ENCODE results near the gene SCFD2. TPM values are rescaled to one million over a fixed set of nuclear protein-coding genes. Genes with fewer than 3 reads are reported as not detected.

SCFD2 gene
- total and polyA plus RNA-seq, 10 of the 15 experiments (the other 5 are each of a cell fraction or from before 2014, with no cell fraction given) = 4.8 to 37.6 (median 24.9) TPM

- in situ Hi-C loops (cut with MboI) = no loop called here
- no peak overlapping the region for H3K4me2 ChIP-seq (ENCODE audit: control insufficient read depth, insufficient read depth)
- ATAC-seq (no peak), FAIRE-seq (no peak), DNase-seq (ENCODE audit: low read depth, low spot score) (no peak)
- TF ChIP-seq YY1 (IDR thresholded peaks at IDR 0.05; ENCODE audit: low read depth, low read length) = peak; percentile 66; the same call in 1 of the 2 replicates
- TF ChIP-seq REST (IDR thresholded peaks at IDR 0.05; ENCODE audit: low read depth, low read length) = no peak
- ChIA-PET CTCF (no interaction called here), SMC1A (ENCODE audit: uncharacterized antibody, unreplicated experiment) (interaction anchor here (1.2 kb wide), 1 partner anchor 420 kb away, joined by 3 read pairs; no protein-coding TSS in a partner anchor), POLR2A (no interaction called here), RAD21 (ENCODE audit: unreplicated experiment) (interaction anchor here (1.2 kb wide), 1 partner anchor 419 kb away, joined by 3 read pairs; no protein-coding TSS in a partner anchor)
- H3K4me1 ChIP-seq (ENCODE audit: control insufficient read depth, insufficient read depth, low read length) = peaks cover 7% of the 10 kb centered on the region; the same call in 1 of the 2 replicates
- H2AFZ ChIP-seq (ENCODE audit: control insufficient read depth, low read depth, low read length) = no peak overlapping the region
- H3K27me3 ChIP-seq (replicated peaks in 1 of 2; ENCODE audit: control insufficient read depth in 2 of 2, insufficient read depth in 2 of 2, low read length in 1 of 2) = no peaks in the 10 kb centered on the region
- no TSS peak for BruUV-seq (replicated peaks)
- H3K36me3 ChIP-seq (ENCODE audit: control insufficient read depth in 2 of 2, insufficient read depth in 2 of 2, low read length in 1 of 2) = no peaks in the 10 kb centered on the region; a peak in 1 of 4 replicates
- H3K9ac ChIP-seq (ENCODE audit: control insufficient read depth, insufficient read depth, low read length) = no peak overlapping the region
- intact Hi-C loops (cut with micrococcal nuclease; ENCODE audit: unreplicated experiment) = loop anchor here (10.0 kb wide), 1 partner anchor 50 kb away; no protein-coding TSS in a partner anchor
- H3K4me3 ChIP-seq = no peak overlapping the region
- WGBS (ENCODE audit: insufficient coverage, insufficient replicate concordance, low lambda C conversion rate, missing lambda C conversion rate) = 99% methylated on average over 5 of the region's 5 CpGs
- H4K20me1 ChIP-seq (ENCODE audit: control insufficient read depth, insufficient read depth) = no peaks in the 10 kb centered on the region
- H3K9me3 ChIP-seq (replicated peaks; ENCODE audit: control insufficient read depth, insufficient read depth, low read length) = no peaks in the 10 kb centered on the region
- H3K27ac ChIP-seq (ENCODE audit: control insufficient read depth, insufficient read depth) = peak overlapping the region; percentile 72
- H3K79me2 ChIP-seq (ENCODE audit: control insufficient read depth, insufficient read depth, low read length) = no peaks in the 10 kb centered on the region
These were observed 131.2 kb downstream of the SCFD2 start for GRCh38 chr4:53234669-53235068.

- Histone ChIP-seq H3K4me1 (ENCODE audit: control insufficient read depth, insufficient read depth, low read length) (peaks cover 7% of the 10 kb centered on the region; the same call in 1 of the 2 replicates), H3K27me3 (replicated peaks in 1 of 2; ENCODE audit: control insufficient read depth in 2 of 2, insufficient read depth in 2 of 2, low read length in 1 of 2) (no peaks in the 10 kb centered on the region), H3K4me3 (no peak overlapping the region), H3K79me2 (ENCODE audit: control insufficient read depth, insufficient read depth, low read length) (no peaks in the 10 kb centered on the region), H2AFZ (ENCODE audit: control insufficient read depth, low read depth, low read length) (no peak overlapping the region), H3K4me2 (ENCODE audit: control insufficient read depth, insufficient read depth) (no peak overlapping the region), H3K9ac (ENCODE audit: control insufficient read depth, insufficient read depth, low read length) (no peak overlapping the region), H3K27ac (ENCODE audit: control insufficient read depth, insufficient read depth) (no peak overlapping the region), H3K9me3 (replicated peaks; ENCODE audit: control insufficient read depth, insufficient read depth, low read length) (no peaks in the 10 kb centered on the region), H4K20me1 (ENCODE audit: control insufficient read depth, insufficient read depth) (no peaks in the 10 kb centered on the region), H3K36me3 (ENCODE audit: control insufficient read depth in 2 of 2, insufficient read depth in 2 of 2, low read length in 1 of 2) (no peaks in the 10 kb centered on the region; a peak in 1 of 4 replicates)
- ChIA-PET RAD21 (ENCODE audit: unreplicated experiment) (no interaction called here), SMC1A (ENCODE audit: uncharacterized antibody, unreplicated experiment) (no interaction called here), CTCF (no interaction called here), POLR2A (no interaction called here)
- no TSS peak for BruUV-seq (replicated peaks)
- no peak for ATAC-seq
- in situ Hi-C loops (cut with MboI) (no loop called here), intact Hi-C loops (cut with micrococcal nuclease; ENCODE audit: unreplicated experiment) (loop anchor here (10.0 kb wide), 1 partner anchor 51 kb away; no protein-coding TSS in a partner anchor)
- no peak for FAIRE-seq
- DNase-seq (ENCODE audit: low read depth, low spot score) = no peak
- no peak for TF ChIP-seq LARP7 (IDR thresholded peaks at IDR 0.05)
- no peak for TF ChIP-seq ZBTB4 (CRISPR knock-in tag; IDR thresholded peaks at IDR 0.05)
- TF ChIP-seq ZBTB11 (CRISPR knock-in tag; IDR thresholded peaks at IDR 0.05) = no peak
- no peak for TF ChIP-seq KLF5 (IDR thresholded peaks at IDR 0.05; ENCODE audit: partially characterized antibody)
- no peak for TF ChIP-seq HDAC2 (IDR thresholded peaks at IDR 0.05)
These were observed 131.8 kb downstream of the SCFD2 start for GRCh38 chr4:53234111-53234510.
